GM19240 (cell line): ENCODE data around the gene PADI2.
"Not testable (repeated sequence)": the region's sequence is repeated elsewhere in the genome, so short reads cannot be mapped to it uniquely, and the experiment has no call there.

ENCODE experiments used
- DNase-seq: peaks from one replicate; pipeline ENCODE4 v3.0.0; 2011; ENCODE audit warnings: low spot score; ENCODE audit not compliant: insufficient read length

PADI2 gene

DNA sequence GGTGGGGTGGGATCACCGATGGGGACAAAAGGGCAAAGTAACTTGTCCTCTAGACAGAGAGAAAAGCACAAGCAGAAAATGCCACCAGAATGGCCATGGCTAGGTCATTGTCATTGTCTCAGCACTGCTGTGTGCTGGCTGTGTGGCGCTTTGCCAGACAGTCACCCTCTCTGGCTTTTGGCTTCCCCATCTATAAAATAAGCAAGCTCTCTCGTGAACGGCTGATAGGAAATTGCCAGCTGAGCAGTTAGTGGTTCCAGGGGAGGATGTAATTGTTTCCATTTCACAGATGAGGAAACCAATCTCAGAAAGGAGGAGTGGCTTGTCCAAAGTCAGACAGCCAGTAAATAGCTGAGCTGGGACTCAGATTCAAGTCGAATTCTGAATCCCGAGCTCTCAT is 32.5 kb downstream of the PADI2 start:
- DNase-seq = no peak

DNA sequence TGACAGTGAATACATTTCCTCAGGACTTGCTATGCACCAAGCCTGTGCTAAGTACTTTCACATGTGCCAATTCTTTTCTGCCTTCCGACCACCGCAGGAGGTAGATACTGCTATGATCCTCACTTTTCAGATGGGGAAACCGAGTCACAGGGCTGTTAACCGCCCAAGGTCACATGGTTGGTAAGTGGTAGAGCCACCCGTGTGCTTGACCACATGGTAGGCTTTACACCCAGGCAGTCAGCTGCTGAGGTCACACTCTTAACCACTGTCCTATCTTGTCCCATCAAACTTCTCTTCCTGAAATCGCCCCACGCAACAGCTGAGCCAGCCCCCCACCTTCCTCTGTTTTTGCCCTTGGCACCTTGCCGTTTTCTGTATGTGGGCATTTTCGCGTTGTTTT is 34.5 kb downstream of the PADI2 start:
- no peak for DNase-seq

- no peak for DNase-seq
These were observed 36.5 kb downstream of the PADI2 start for GRCh38 chr1:17082761-17083160.

DNA sequence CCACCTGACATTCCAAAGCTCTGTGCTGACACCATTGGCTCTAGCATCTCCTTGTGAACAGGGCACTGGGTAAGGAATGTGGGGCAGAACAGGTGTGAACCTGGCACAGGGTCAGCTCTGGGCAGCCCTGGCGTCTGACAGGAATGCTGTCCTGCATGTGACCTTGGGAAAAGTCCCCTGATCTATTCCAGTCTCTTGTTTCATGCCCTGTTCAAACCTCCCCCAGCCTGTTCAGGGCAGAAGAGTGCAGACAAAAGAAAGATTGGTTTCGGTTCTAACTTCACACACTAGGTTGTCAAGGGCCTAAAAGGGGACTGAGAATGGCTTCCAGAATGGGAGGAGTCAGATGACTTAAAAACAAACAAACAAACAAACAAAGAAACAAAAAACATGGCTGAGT is 37.8 kb downstream of the PADI2 start:
- DNase-seq = no peak

DNA sequence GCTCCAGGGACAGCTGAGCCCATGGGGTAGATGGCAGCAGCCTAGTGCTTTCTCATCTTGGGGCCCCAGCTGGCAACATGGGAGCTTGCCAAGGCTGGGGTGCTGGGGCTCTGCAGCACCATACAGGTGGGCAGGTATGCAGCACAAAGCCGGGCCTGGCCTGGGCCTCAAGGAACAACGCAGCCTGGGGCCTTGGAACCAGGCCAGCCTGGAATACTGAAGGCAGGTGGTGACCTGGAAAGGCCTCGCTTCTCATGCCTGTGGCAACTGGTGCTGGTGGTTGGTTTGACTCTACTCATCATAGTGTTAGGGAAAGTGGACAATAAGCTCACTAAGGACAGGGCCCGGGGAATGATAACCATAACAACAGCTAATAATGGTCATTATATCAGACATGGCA is 38.4 kb downstream of the PADI2 start:
- no peak for DNase-seq

- DNase-seq = no peak
These were observed 39.0 kb downstream of the PADI2 start for GRCh38 chr1:17080085-17080759.

GRCh38 chr1:17078991-17079868 is 40.0 kb downstream of the PADI2 start:
- no peak for DNase-seq

DNA sequence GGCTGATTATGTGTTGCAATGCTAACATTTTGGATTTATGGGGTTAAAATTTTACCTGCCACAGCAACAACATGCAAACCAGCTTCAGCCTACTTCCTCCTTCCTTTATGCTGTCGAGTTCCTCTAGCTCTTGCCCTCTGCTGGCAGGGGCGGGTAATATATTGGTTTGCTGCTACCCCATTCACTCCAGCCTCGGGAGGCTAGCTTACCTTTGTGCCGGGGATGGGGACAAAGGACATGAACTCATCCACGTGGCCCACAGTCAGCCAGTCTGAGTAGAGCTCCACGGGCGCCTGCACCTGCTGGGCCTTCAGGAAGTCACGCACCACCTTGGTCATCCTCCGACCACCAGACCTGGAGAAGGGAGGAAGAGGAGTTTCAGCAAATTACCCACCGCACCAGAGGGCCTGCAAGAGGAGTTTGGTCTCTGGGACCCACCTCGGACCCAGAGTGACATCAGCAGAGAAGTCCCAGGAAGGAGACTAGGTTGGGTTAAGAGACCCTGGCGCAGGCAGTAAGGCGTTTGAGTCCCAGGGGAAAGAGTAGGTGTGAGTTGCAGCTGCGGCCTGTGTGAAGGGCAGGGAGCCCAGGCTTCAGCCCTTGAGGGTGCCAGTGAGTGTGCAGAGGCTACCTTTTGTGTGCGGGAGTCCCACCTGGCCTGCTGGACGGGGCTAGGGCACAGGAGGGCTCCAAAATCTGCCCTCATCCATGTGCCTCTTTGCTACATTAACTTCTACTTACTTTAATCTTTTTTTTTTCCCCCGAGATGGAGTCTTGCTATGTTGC is 43.6 kb downstream of the PADI2 start:
- DNase-seq = peak; percentile 69

DNA sequence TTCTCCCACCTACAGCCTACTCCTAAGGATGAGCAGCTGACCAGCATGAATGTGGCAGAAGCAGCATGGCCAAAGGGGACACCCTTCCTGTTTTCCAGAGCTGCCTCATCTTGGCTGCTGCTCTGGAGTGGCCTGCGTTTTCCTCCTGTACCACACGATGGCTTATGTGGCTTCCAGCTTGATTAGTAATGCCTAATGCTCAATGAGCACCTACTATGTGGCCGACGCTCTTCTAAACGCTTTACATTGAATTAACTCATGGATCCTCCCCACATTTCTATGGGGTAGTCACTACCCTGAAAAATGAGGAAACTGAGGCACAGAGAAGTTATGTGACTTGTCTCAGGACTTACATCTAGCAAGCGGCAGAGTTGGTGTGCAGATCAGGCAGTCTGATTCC is 47.5 kb downstream of the PADI2 start:
- DNase-seq = no peak

DNA sequence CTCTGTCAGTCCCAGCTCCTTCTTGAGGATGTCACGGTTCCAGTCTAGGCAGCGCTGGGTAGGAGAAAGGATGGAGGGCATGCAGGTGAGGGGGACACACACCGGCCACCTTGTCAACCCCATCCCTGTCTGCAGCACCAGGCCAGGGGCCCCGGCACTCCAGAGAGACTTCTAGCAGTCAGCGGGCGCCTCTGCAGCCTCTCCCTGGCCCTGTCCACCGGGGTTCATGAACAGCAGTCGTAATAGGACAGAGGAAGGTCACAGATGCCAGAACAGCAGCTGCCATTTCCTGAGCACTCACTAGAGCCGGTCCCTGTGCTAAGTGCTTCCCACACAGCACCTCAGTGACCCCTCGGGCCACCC is 49.1 kb downstream of the PADI2 start:
- no peak for DNase-seq

- DNase-seq = no peak
These were observed 49.6 kb downstream of the PADI2 start for GRCh38 chr1:17069452-17070162.

- no peak for DNase-seq
These were observed 50.5 kb downstream of the PADI2 start for GRCh38 chr1:17068789-17069188.

DNA sequence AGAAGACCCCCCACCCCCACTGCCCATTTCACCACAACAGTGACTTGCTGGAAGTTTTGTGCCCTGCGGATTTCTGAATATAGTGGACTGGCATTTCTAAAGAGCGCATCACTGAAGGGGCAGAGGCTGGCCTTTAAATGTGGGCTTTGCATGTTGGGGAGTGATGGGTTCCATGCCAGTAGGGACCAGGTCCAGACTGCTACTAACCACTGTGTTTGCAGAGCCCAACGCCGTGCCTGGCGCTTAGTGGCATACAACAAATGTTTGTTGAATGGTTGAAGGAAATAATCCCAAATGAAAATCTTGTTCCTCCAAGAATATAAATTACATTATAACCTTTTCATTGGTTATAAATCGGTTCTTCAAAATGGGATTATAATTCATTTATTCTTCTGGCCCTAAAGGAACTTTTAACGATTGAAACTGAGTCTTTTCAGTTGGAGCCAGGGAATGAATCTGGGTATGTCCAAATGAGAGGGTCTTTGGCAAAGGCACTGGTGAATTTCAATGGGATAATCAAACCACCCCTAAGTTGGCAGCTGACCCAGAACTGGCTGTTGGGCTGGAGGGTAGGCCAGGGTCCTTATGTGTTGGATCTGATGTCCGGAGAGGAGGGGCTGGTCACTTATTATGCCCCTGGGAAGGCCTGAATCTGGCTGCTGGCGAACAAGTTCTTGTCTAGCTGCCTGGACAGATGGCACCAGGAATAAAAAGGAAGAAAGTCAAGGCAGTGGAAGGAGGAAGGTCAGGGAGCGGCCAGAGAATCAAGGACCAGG is 51.6 kb downstream of the PADI2 start:
- DNase-seq = no peak

- no peak for DNase-seq
These were observed 52.2 kb downstream of the PADI2 start for GRCh38 chr1:17067069-17067426.

GRCh38 chr1:17066361-17067068 is 52.7 kb downstream of the PADI2 start:
- no peak for DNase-seq

DNA sequence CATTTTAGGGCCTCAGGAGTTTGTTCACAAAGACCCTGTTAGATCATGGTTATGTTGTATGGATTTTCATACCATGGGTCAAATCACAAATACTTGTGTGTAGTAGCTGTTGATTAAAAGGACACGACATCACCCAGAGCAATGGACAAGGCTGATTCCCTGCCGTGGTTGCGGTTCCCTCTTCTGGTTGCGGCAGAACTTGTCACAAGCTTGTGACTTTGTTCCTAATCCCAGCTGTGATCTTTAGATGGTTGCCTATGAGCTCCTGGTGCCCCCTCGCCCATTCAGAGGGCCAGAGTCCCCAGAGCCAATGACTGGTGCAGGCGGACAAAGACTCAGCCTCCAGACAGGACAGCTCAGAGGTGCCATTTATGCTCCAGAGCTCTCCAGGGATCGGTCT is 53.6 kb downstream of the PADI2 start:
- DNase-seq = no peak

DNA sequence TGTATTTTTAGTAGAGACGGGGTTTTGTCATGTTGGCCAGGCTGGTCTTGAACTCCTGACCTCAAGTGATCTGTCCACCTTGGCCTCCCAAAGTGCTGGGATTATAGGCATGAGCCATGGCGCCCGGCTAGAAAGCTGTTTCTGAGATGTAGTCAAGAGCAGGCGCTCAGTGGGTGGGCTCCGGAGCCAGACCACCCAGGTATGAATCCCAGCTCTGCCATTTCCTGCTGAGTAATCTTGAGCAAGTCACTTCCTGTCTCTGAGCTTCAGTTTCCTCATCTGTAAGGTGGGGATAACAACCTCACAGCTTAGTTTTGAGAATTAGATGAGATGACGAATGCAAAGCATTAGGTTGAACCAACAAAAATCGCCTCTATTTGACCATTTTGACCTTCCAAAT is 56.5 kb downstream of the PADI2 start:
- not testable (repeated sequence) for DNase-seq

- DNase-seq = no peak
These were observed 57.4 kb downstream of the PADI2 start for GRCh38 chr1:17061892-17062291.

DNA sequence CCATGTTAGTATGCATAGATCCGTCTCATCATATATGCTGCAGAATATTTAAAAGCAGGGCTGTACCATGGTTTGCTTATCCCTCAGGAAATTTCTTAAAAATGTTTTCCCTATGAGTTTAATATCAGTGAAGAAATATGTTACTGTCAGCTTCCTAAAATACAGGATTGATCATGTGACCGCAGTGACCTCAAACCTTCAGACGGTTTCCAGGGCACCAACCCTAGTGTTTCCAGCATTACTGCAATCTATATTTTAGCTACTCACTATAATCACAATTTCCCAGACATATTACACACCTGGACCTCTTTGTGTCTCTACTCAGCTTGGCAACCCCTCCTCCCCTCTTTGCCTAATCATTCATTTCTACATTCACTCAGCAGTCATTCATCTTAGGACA is 57.8 kb downstream of the PADI2 start:
- no peak for DNase-seq

GRCh38 chr1:17060306-17060749 is 58.9 kb downstream of the PADI2 start:
- DNase-seq = no peak
